Uterus (tissue), 4 donors: Measurements from ENCODE around the gene PACRG. TPM values are rescaled to one million over a fixed set of nuclear protein-coding genes. Genes with fewer than 3 reads are reported as not detected.

ENCODE experiments used
- DNase-seq, 2 donors: peaks; one replicate each; pipeline ENCODE4 v3.0.0-alpha.2; 2019 to 2020
- H3K27ac ChIP-seq, 2 donors: fragments of 200-600 bp; sonication (generic); 1 replicate in 1 of 2; 2 replicates in 1 of 2; pipeline ENCODE4 v1.5.1; 2016 to 2018
- H3K27me3 ChIP-seq, 2 donors: fragments of 200-600 bp; sonication (generic); one replicate each; pipeline ENCODE4 v1.5.1; 2018 to 2019; ENCODE audit warnings: control low read depth in 1 of 2
- H3K36me3 ChIP-seq, 2 donors: fragments of 200-600 bp; sonication (generic); one replicate each; pipeline ENCODE4 v1.5.1; 2019; ENCODE audit warnings: control low read depth in 1 of 2
- H3K4me1 ChIP-seq, 2 donors: fragments of 200-600 bp; sonication (generic); one replicate each; pipeline ENCODE4 v1.5.1; 2018 to 2019; ENCODE audit warnings: control low read depth in 1 of 2
- H3K4me3 ChIP-seq, 2 donors: fragments of 200-600 bp; sonication (generic); 1 replicate in 1 of 2; 2 replicates in 1 of 2; pipeline ENCODE4 v1.5.1; 2018 to 2019; ENCODE audit warnings: mild to moderate bottlenecking in 1 of 2
- H3K9me3 ChIP-seq, 2 donors: fragments of 200-600 bp; sonication (generic); one replicate each; pipeline ENCODE4 v1.5.1; 2019; ENCODE audit warnings: control low read depth in 1 of 2
- CTCF ChIP-seq, 4 experiments: fragments of 200-600 bp in 2 of 4; fragments of 450-650 bp in 2 of 4; sonication (generic) in 2 of 4; IDR thresholded peaks; one replicate each; pipeline ENCODE4 v1.5.1; 2016 to 2019; ENCODE audit warnings: antibody characterized with exemption in 4 of 4, mild to moderate bottlenecking in 2 of 4, moderate library complexity in 1 of 4
- POLR2A ChIP-seq, 2 donors: fragments of 450-650 bp; IDR thresholded peaks; one replicate each; pipeline ENCODE4 v1.6.1; 2016; ENCODE audit warnings: antibody characterized with exemption in 2 of 2, mild to moderate bottlenecking in 1 of 2, moderate library complexity in 1 of 2
- intact Hi-C: fragments of 100-400 bp; cut with DNase I; formaldehyde crosslinking; loops from one replicate; pipeline ENCODE4 v1.15.1; 2023; ENCODE audit warnings: low total_unique reads
- total RNA-seq, 4 donors: library from RNA; depleted of rRNA in 3 of 4; stranded (reverse); fragments of >200 nt in 3 of 4; gene quantifications; one replicate each; pipeline versions ENCODE4 v1.1.0 to v1.2.4, GENCODE V29; 2014 to 2023
- donor health status: DM: yes; HTN: yes; CAD: no.

The PACRG gene
- total RNA-seq, 4 donors from 2014 or later = 4.6 to 12.3 (median 7.5) TPM

DNA sequence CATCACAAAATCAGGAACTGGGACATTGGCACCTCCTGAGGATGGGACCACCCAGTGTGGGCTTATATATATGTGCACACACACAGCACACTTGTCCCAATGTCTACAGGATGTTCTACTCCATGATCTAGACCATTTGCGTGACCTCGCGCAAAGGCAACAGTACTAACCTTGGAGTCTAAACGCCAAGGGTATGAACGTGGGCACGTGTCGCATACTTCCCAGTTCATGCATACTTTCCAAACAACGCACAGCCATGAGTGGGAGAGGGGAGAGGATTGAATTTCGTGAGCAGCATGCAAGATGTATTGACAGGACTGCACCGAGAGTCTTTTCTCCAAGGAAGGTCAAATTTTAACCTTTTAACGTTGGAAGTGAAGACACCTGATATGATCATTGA lies 472.5 kb downstream of the PACRG start:
- DNase-seq = no peak
- Histone ChIP-seq H3K9me3 (no peaks in the 10 kb centered on the region), H3K36me3 (no peaks in the 10 kb centered on the region), H3K4me1 (no peaks in the 10 kb centered on the region), H3K4me3 (no peak overlapping the region), H3K27ac (no peak overlapping the region), H3K27me3 (no peaks in the 10 kb centered on the region)
- intact Hi-C loops = no loop called here
- no peak for TF ChIP-seq CTCF (IDR thresholded peaks at IDR 0.05)
- TF ChIP-seq POLR2A (IDR thresholded peaks at IDR 0.05) = no peak

GRCh38 chr6:163200694-163201093 lies 472.9 kb downstream of the PACRG start:
- intact Hi-C loops = no loop called here
- Histone ChIP-seq H3K27ac (no peak overlapping the region), H3K4me3 (no peak overlapping the region), H3K36me3 (no peaks in the 10 kb centered on the region), H3K4me1 (no peaks in the 10 kb centered on the region), H3K27me3 (no peaks in the 10 kb centered on the region), H3K9me3 (no peaks in the 10 kb centered on the region)
- no peak for DNase-seq
- no peak for TF ChIP-seq CTCF (IDR thresholded peaks at IDR 0.05)
- no peak for TF ChIP-seq POLR2A (IDR thresholded peaks at IDR 0.05)

- Histone ChIP-seq H3K4me1 (no peaks in the 10 kb centered on the region), H3K36me3 (no peaks in the 10 kb centered on the region), H3K27me3 (no peaks in the 10 kb centered on the region), H3K9me3 (no peaks in the 10 kb centered on the region), H3K27ac (no peak overlapping the region), H3K4me3 (no peak overlapping the region)
- intact Hi-C loops = no loop called here
- no peak for TF ChIP-seq POLR2A (IDR thresholded peaks at IDR 0.05)
- TF ChIP-seq CTCF (IDR thresholded peaks at IDR 0.05) = no peak
- DNase-seq = no peak
Measured at GRCh38 chr6:163201855-163202254, 474.1 kb downstream of the PACRG start.

GRCh38 chr6:163206196-163206595 lies 478.4 kb downstream of the PACRG start:
- H3K4me3 ChIP-seq = no peak overlapping the region
- no peak for TF ChIP-seq POLR2A (IDR thresholded peaks at IDR 0.05)
- TF ChIP-seq CTCF (IDR thresholded peaks at IDR 0.05) = no peak
- H3K4me1 ChIP-seq = no peaks in the 10 kb centered on the region
- no peaks in the 10 kb centered on the region for H3K36me3 ChIP-seq
- no peak overlapping the region for H3K27ac ChIP-seq
- intact Hi-C loops = no loop called here
- H3K9me3 ChIP-seq = no peaks in the 10 kb centered on the region
- no peak for DNase-seq
- no peaks in the 10 kb centered on the region for H3K27me3 ChIP-seq

- Histone ChIP-seq H3K4me3 (no peak overlapping the region), H3K27ac (no peak overlapping the region), H3K36me3 (no peaks in the 10 kb centered on the region), H3K9me3 (peaks cover 0 to 10% of the 10 kb centered on the region in 2 donors), H3K4me1 (no peaks in the 10 kb centered on the region), H3K27me3 (no peaks in the 10 kb centered on the region)
- TF ChIP-seq CTCF (IDR thresholded peaks at IDR 0.05) (no peak), POLR2A (IDR thresholded peaks at IDR 0.05) (no peak)
- no peak for DNase-seq
- intact Hi-C loops = no loop called here
Measured at GRCh38 chr6:163207431-163208383, 479.9 kb downstream of the PACRG start.
